Upper lobe of left lung (tissue), 4 donors: ENCODE measurements around the gene ARHGDIA.

Experiments used
- CTCF ChIP-seq, 6 experiments: fragments of 450-650 bp in 4 of 6; fragments of 200-600 bp in 2 of 6; sonication (generic) in 2 of 6; IDR thresholded peaks; one replicate each; pipeline ENCODE4 v1.5.1; 2016 to 2019; ENCODE audit warnings: antibody characterized with exemption in 6 of 6
- POLR2A ChIP-seq, 4 donors: fragments of 450-650 bp; IDR thresholded peaks; one replicate each; pipeline ENCODE4 v1.5.1; 2016 to 2017; ENCODE audit warnings: antibody characterized with exemption in 4 of 4, mild to moderate bottlenecking in 2 of 4
- POLR2AphosphoS5 ChIP-seq, 2 donors: sonication (generic); formaldehyde crosslinking; IDR thresholded peaks; one replicate each; pipeline ENCODE4 v1.5.1; 2017; ENCODE audit warnings: antibody characterized with exemption in 2 of 2

- TF ChIP-seq CTCF (IDR thresholded peaks at IDR 0.05) (no peak), POLR2A (IDR thresholded peaks at IDR 0.05) (no peak), POLR2AphosphoS5 (IDR thresholded peaks at IDR 0.05) (no peak)
Observed at GRCh38 chr17:81845361-81845760, 25.8 kb downstream of the ARHGDIA start.
